Transverse colon (tissue), 3 donors: ENCODE results near the gene MSI2.

Experiments
- CTCF ChIP-seq, 5 experiments: fragments of 200-600 bp in 3 of 5; fragments of 450-650 bp in 2 of 5; sonication (generic) in 3 of 5; IDR thresholded peaks; 1 replicate in 2 of 5; 2 replicates in 3 of 5; pipeline ENCODE4 v1.5.1; 2016 to 2017; ENCODE audit warnings: antibody characterized with exemption in 5 of 5, inconsistent platforms in 3 of 5, mild to moderate bottlenecking in 2 of 5, moderate library complexity in 1 of 5
- EP300 ChIP-seq: sonication (generic); formaldehyde crosslinking; IDR thresholded peaks from one replicate; pipeline ENCODE4 v1.6.1; 2017; ENCODE audit warnings: antibody characterized with exemption, low read depth
- POLR2A ChIP-seq: fragments of 450-650 bp; IDR thresholded peaks from one replicate; pipeline ENCODE4 v1.6.1; 2016; ENCODE audit warnings: antibody characterized with exemption, mild to moderate bottlenecking, moderate library complexity

- TF ChIP-seq POLR2A: no peak
- no peak for TF ChIP-seq EP300
- TF ChIP-seq CTCF (IDR thresholded peaks at IDR 0.05): no peak
These were observed 55.2 kb downstream of the MSI2 start for GRCh38 chr17:57311281-57312216.
